22Rv1 (cell line): Measurements from ENCODE around the gene PCDH9.

ENCODE experiments used
- H3K27ac ChIP-seq: fragments of 450-650 bp; 2 replicates; pipeline ENCODE4 v1.5.1; 2017
- ZFX ChIP-seq: fragments of 450-650 bp; IDR thresholded peaks from 2 replicates; pipeline ENCODE4 v1.6.1; 2017; ENCODE audit warnings: antibody characterized with exemption, borderline replicate concordance
- TF ChIP-seq, protein P1 (sequence below): fragments of 450-650 bp; IDR thresholded peaks from 2 replicates; pipeline ENCODE4 v1.5.1; 2017; ENCODE audit warnings: mild to moderate bottlenecking

PCDH9 gene

DNA sequence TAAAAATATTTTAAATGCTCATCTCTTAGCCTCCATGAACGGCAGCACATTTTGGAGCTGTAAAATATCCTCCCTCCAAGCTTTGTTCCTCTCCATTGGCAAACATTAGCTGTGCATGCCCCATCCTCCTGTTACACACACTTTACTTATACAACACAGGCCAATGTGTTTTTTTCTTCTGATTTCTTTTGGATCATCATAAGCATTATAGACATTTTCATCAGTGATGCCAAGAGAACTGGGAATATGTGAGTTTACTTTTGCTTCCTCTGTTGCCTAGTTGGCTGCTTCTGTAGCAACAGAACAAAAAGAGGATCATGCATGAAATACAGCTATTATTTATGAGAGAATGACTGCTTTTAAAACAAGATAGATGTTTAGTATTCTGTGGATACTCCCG, 142.6 kb downstream of the PCDH9 start:
- TF ChIP-seq, protein P1, sequence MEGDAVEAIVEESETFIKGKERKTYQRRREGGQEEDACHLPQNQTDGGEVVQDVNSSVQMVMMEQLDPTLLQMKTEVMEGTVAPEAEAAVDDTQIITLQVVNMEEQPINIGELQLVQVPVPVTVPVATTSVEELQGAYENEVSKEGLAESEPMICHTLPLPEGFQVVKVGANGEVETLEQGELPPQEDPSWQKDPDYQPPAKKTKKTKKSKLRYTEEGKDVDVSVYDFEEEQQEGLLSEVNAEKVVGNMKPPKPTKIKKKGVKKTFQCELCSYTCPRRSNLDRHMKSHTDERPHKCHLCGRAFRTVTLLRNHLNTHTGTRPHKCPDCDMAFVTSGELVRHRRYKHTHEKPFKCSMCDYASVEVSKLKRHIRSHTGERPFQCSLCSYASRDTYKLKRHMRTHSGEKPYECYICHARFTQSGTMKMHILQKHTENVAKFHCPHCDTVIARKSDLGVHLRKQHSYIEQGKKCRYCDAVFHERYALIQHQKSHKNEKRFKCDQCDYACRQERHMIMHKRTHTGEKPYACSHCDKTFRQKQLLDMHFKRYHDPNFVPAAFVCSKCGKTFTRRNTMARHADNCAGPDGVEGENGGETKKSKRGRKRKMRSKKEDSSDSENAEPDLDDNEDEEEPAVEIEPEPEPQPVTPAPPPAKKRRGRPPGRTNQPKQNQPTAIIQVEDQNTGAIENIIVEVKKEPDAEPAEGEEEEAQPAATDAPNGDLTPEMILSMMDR = no peak
- H3K27ac ChIP-seq = no peak overlapping the region

DNA sequence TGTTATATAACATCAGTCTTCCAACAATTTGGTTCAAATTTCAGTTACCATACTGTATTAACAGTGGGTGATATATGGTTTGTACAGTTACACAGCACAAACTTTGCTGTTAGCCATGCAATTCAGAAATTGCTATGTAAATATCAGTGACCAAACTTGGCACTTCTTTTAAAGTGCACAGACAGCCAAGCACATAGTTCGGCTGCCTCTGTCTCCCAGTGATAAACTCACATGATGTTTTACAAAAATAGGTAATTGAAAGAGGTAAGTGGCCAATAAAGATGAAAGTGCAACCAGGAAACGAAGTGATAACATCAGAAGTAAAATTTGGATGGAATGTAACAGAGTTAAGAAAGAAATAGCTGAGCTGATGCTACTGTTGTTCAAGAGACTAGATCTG, 143.9 kb downstream of the PCDH9 start:
- no peak for TF ChIP-seq ZFX
- H3K27ac ChIP-seq = no peak overlapping the region

DNA sequence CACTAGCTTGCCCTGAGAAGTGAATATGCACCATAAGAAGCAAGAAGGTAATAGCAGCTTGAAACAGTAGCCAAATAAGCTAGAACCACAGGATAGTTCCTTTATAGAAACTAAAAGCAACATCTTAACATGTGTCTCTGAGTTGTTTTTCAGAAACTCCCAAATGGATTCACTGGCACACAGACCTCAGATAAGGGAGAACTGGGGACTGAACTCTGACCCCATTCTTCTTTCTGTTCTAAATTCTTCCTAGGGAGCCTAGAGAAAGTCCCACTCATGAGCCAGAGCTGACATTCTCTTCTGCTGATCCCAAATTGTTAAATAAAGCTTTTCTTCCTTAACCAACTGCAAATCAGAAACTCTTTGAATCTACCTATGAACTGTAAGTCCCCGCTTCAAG, 146.1 kb downstream of the PCDH9 start:
- TF ChIP-seq ZFX = no peak
- TF ChIP-seq, protein P1 = no peak
- H3K27ac ChIP-seq = no peak overlapping the region

DNA sequence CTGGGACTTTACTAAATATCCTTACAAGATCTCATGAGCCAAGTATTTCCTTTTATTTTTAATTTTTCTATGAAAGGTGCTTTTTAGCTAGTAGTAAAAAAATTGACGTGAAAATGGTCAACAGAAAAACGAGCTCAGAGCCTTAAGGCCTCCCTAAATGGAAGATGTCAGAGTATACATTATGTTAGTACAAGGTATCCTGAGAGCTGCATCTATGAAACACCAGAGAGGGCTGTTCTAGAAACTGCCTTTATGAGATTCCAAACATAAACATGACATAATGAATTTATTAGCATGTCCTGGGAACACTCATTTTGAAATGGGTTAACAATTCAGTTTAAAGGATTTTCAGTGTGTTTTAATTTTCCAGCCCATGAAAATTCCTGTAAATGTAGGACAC, 146.6 kb downstream of the PCDH9 start:
- no peak overlapping the region for H3K27ac ChIP-seq
- no peak for TF ChIP-seq ZFX
- TF ChIP-seq, protein P1 = no peak

DNA sequence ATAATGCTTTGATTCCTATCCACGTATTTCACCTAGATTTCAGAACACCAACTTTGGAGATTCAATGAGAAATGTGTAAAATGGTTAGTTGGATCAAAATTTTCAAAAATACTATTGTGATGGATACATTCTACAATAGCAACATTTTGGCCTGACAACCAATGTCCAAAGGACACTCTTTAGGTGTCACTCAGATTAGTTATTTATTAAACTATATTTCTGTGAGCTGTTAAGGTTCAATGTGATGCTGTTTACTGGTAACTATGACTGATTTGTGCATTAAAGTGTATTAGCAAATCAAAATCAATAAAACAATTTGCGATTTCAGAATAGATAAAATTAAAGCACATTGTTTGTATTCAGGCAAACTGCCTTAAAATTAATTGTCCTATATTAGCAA, 149.8 kb downstream of the PCDH9 start:
- no peak overlapping the region for H3K27ac ChIP-seq
- no peak for TF ChIP-seq ZFX
- TF ChIP-seq, protein P1 = no peak

DNA sequence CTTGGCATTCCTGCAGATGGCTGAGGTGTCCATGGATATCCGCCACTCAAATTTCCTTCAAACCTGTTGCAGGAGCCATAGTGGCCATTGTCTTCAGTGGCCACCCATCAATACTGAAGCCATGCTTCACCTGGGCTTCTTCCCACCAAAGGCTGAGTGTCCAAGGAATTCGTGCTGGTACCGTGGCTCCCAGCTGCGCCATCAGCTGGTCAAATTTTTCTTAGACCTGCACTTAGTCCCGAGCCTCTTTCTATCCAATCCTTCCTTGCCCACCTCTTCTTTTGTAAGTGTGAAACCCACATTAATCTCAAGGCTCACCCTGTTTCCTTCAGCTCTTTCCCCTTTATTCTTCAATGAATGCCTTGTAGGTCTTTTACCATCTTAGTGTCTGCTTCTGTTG, 152.1 kb downstream of the PCDH9 start:
- H3K27ac ChIP-seq = no peak overlapping the region
- TF ChIP-seq ZFX = no peak
- TF ChIP-seq, protein P1 = no peak

DNA sequence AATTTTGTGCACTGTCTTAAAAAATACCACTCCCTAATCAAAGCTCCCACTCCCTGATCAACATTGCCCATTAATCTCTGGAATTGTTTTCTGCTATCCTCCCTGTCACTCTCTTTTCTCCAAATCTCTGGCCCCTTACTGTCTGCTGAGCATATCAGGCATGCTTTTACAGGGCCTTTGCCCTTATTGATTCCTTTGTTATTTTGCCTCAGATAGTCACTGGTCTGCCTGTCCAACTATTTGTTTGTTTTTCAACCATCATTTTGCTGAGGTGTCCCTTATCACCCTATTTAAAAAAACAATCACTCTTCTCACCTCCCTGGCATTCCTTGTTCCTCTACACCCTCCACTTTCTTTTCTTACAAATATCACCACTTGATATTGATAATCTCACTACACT, 153.0 kb downstream of the PCDH9 start:
- TF ChIP-seq ZFX = no peak
- TF ChIP-seq, protein P1 = no peak
- no peak overlapping the region for H3K27ac ChIP-seq

DNA sequence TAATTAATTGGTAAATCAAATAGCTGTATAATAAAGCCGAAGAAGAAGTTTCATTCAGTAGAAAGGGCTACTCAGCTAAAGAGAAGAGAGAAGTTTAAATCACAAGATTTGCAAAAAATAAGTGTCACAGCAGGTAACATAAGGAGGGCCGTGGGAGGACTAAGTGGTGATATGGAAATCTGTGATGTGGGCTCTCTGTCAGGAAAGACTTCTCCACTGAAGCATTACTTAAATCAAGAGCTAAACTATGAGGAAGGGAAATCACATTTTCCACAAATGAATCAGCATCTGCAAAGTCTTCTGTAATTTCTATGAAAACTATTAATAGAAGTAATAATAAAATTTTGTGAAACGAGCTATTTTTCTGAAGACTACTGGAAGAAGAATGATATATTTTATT, 153.8 kb downstream of the PCDH9 start:
- TF ChIP-seq ZFX = no peak
- TF ChIP-seq, protein P1 = no peak
- no peak overlapping the region for H3K27ac ChIP-seq
